Smooth muscle cell (in vitro differentiated cells): ENCODE data around the gene TIMM17B. TPM values are rescaled to one million over a fixed set of nuclear protein-coding genes. Genes with fewer than 3 reads are reported as not detected.
A peak's percentile ranks its signal among the peaks of the same experiment; 100 is the strongest.

Source experiments
- DNase-seq: peaks from one replicate; lab custom pipeline; 2025; ENCODE audit not compliant: unreplicated experiment; lab: John Stamatoyannopoulos, UW
- H2AFZ ChIP-seq: fragments of 200-600 bp; sonication (generic); 2 replicates; pipeline ENCODE4 v1.6.0; 2016; ENCODE audit warnings: antibody characterized with exemption, low read depth, mild to moderate bottlenecking
- H3F3A ChIP-seq: fragments of 200-600 bp; sonication (generic); 2 replicates; pipeline ENCODE4 v1.6.0; 2017; ENCODE audit warnings: antibody characterized with exemption, low read depth
- H3K27ac ChIP-seq: fragments of 200-600 bp; sonication (generic); 2 replicates; pipeline ENCODE4 v1.5.1; 2016; ENCODE audit warnings: low read depth, mild to moderate bottlenecking
- H3K27me3 ChIP-seq: fragments of 200-600 bp; sonication (generic); 2 replicates; pipeline ENCODE4 v1.6.1; 2016; ENCODE audit warnings: low read depth, mild to moderate bottlenecking
- H3K36me3 ChIP-seq: fragments of 200-600 bp; sonication (generic); 2 replicates; pipeline ENCODE4 v1.5.1; 2016; ENCODE audit warnings: low read depth
- H3K4me1 ChIP-seq: fragments of 200-600 bp; sonication (generic); 2 replicates; pipeline ENCODE4 v1.5.1; 2016; ENCODE audit warnings: low read depth
- H3K4me2 ChIP-seq: fragments of 200-600 bp; sonication (generic); 2 replicates; pipeline ENCODE4 v1.6.0; 2016; ENCODE audit warnings: mild to moderate bottlenecking
- H3K4me3 ChIP-seq: fragments of 200-600 bp; sonication (generic); 2 replicates; pipeline ENCODE4 v1.5.1; 2016; ENCODE audit warnings: mild to moderate bottlenecking
- H3K79me2 ChIP-seq: fragments of 200-600 bp; sonication (generic); 2 replicates; pipeline ENCODE4 v1.6.0; 2016; ENCODE audit warnings: low read depth, mild to moderate bottlenecking
- H3K9ac ChIP-seq: fragments of 200-600 bp; sonication (generic); 2 replicates; pipeline ENCODE4 v1.6.0; 2016; ENCODE audit warnings: low read depth
- H3K9me3 ChIP-seq: fragments of 200-600 bp; sonication (generic); replicated peaks from 2 replicates; pipeline ENCODE4 v1.5.1; 2016; ENCODE audit warnings: low read depth
- H4K20me1 ChIP-seq: fragments of 200-600 bp; sonication (generic); 2 replicates; pipeline ENCODE4 v1.6.0; 2016; ENCODE audit warnings: low read depth
- WGBS: methylation state at CpG from one replicate; pipeline ENCODE4 v1.1.7; 2016; ENCODE audit warnings: low lambda C conversion rate; 5-methylcytosine and 5-hydroxymethylcytosine counted together
- polyA plus RNA-seq: library from polyadenylated mRNA; unstranded; fragments of >200 nt; fragmentation: Nextera tagmentation; extraction: Ambion mirVana; gene quantifications from 2 replicates; pipeline ENCODE4 v1.2.1, GENCODE V29; 2016
- total RNA-seq: library from RNA; depleted of rRNA; stranded (reverse); fragments of >200 nt; gene quantifications from 2 replicates; pipeline ENCODE4 v1.2.3, GENCODE V29; 2014
- TF ChIP-seq, protein P1 (sequence below): fragments of 200-600 bp; sonication (generic); IDR thresholded peaks from 2 replicates; pipeline ENCODE4 v1.5.1; 2017; ENCODE audit warnings: borderline replicate concordance, mild to moderate bottlenecking, antibody characterized with exemption; ENCODE audit not compliant: insufficient read depth, poor library complexity, severe bottlenecking

The TIMM17B gene
- total and polyA plus RNA-seq, 2 experiments from 2014 or later, result 78.8 to 141 TPM

DNA sequence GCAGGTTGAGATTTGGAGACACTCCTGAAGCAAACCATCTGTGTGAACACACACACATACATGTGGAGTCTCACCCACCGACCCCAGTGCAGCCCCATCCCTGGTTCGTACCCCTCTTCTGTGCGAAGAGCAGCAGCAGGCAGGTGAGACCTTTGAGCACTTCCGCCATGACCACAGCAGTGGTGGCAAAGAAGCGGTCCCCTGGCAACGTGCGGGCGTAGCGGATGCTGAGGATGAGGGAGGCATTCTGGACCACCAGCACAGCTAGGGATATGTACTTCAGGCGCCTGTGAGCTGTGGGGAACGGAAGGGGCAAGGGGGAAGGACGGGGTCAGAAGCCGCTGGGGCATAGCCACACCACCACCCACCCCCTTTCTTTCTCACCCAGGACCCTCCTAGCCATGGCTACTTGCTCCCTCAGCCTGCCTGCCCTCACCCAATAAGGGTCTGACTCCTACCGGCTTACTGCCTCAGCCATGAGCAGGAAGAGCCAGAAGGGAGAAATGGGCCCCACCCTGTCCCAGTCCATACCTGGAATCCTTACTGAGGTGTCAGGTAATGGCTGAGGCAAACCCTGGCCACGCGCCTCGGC, 12.2 kb upstream of the TIMM17B start:
- H3K36me3 ChIP-seq, result no peaks in the 10 kb centered on the region
- peak overlapping the region; percentile 93 for H3K4me2 ChIP-seq
- H3K4me3 ChIP-seq, result peak overlapping the region; percentile 68

DNA sequence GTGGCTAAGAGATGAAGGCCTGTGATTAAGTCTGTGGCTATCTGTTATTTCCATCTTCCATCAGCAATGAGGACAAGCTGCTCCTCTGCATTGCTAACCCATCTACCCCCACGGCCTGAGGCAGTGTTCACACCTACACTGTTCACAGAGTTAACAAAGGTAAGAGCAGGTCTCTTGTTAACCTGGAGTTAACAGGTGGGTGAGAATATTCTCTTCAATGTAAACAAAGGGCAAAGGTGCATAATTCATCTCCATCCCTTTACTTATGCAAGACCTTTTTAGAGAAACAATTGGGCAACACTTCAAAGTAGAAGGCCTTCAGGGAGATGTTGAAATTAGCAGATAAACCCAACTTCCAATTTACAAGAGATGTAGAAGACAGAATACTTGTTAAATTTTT, 11.0 kb upstream of the TIMM17B start:
- H3K27me3 ChIP-seq, result no peaks in the 10 kb centered on the region
- no peaks in the 10 kb centered on the region for H3F3A ChIP-seq
- H3K9me3 ChIP-seq, result no peaks in the 10 kb centered on the region

More for the DNA sequence above, 12.2 kb upstream of the TIMM17B start:
- Histone ChIP-seq H2AFZ (no peak overlapping the region), H3K27ac (no peak overlapping the region), H4K20me1 (peaks cover 29% of the 10 kb centered on the region), H3K79me2 (peaks cover 32% of the 10 kb centered on the region), H3F3A (no peaks in the 10 kb centered on the region), H3K9me3 (no peaks in the 10 kb centered on the region), H3K9ac (no peak overlapping the region), H3K4me1 (peaks cover 3% of the 10 kb centered on the region), H3K27me3 (no peaks in the 10 kb centered on the region)
- TF ChIP-seq, protein P1, sequence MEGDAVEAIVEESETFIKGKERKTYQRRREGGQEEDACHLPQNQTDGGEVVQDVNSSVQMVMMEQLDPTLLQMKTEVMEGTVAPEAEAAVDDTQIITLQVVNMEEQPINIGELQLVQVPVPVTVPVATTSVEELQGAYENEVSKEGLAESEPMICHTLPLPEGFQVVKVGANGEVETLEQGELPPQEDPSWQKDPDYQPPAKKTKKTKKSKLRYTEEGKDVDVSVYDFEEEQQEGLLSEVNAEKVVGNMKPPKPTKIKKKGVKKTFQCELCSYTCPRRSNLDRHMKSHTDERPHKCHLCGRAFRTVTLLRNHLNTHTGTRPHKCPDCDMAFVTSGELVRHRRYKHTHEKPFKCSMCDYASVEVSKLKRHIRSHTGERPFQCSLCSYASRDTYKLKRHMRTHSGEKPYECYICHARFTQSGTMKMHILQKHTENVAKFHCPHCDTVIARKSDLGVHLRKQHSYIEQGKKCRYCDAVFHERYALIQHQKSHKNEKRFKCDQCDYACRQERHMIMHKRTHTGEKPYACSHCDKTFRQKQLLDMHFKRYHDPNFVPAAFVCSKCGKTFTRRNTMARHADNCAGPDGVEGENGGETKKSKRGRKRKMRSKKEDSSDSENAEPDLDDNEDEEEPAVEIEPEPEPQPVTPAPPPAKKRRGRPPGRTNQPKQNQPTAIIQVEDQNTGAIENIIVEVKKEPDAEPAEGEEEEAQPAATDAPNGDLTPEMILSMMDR, result no peak
- 89% methylated on average over 17 of the region's 17 CpGs for WGBS
- DNase-seq, result no peak

DNA sequence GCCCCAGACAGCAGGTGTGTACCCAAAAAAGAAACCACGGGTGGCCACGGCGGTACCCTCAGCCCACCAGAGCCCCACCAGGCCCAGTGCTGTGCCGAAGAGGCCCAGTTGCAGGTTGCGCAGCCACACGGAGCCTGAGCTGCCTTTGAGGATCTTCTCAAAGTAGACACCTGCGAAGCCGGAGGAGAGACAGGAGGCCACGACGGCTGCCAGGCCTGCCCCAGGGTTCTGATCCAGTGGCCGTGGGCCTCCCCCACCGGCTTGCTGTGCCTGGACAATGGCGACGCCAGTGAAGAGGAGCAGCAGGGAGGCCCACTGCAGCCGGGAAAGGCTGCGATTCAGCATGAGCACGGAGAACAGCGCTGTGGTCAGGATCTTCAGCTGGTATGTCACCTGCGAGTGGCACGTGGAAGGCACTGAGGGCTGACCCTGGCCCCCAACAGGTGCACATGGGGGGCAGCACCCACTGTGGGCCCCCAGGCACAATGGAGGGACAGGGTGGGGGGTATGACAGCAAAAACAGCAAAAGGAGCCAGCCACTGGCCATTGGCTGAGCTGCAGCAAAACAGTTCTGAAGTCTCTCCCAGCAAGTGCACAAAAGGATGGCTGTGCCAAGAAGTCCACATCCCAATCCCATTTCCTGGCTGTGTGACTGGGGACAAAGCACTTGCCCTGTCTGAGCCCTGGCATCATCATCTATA, 7.7 kb upstream of the TIMM17B start:
- 92% methylated on average over 20 of the region's 20 CpGs for WGBS
- H3K4me3 ChIP-seq, result no peak overlapping the region
- no peaks in the 10 kb centered on the region for H3F3A ChIP-seq
- H4K20me1 ChIP-seq, result peaks cover 49% of the 10 kb centered on the region
- no peak for DNase-seq
- TF ChIP-seq, protein P1, result no peak
- H3K79me2 ChIP-seq, result peaks cover 20% of the 10 kb centered on the region
- no peak overlapping the region for H3K27ac ChIP-seq
- H3K9me3 ChIP-seq, result no peaks in the 10 kb centered on the region
- H3K36me3 ChIP-seq, result no peaks in the 10 kb centered on the region
- no peak overlapping the region for H3K9ac ChIP-seq
- H3K4me2 ChIP-seq, result no peak overlapping the region
- H3K4me1 ChIP-seq, result peaks cover 2% of the 10 kb centered on the region
- no peak overlapping the region for H2AFZ ChIP-seq
- H3K27me3 ChIP-seq, result no peaks in the 10 kb centered on the region

More for the DNA sequence above, 11.0 kb upstream of the TIMM17B start:
- TF ChIP-seq, protein P1, result no peak
- Histone ChIP-seq H3K4me1 (peaks cover 3% of the 10 kb centered on the region), H3K9ac (no peak overlapping the region), H3K27ac (no peak overlapping the region), H3K4me2 (no peak overlapping the region), H2AFZ (no peak overlapping the region), H3K36me3 (no peaks in the 10 kb centered on the region), H3K79me2 (peaks cover 32% of the 10 kb centered on the region), H4K20me1 (peaks cover 41% of the 10 kb centered on the region), H3K4me3 (no peak overlapping the region)
- WGBS, result 85% methylated on average over 1 of the region's 1 CpG
- DNase-seq, result no peak
